Measurements from ENCODE around the gene RTN4RL1. TPM values are rescaled to one million over a fixed set of nuclear protein-coding genes. Genes with fewer than 3 reads are reported as not detected.

The RTN4RL1 gene
- total and polyA plus RNA-seq, 2 of the 13 experiments (the other 11 are each of a cell fraction or from before 2014, with no cell fraction given): 0.01 TPM; not detected in 1

DNA sequence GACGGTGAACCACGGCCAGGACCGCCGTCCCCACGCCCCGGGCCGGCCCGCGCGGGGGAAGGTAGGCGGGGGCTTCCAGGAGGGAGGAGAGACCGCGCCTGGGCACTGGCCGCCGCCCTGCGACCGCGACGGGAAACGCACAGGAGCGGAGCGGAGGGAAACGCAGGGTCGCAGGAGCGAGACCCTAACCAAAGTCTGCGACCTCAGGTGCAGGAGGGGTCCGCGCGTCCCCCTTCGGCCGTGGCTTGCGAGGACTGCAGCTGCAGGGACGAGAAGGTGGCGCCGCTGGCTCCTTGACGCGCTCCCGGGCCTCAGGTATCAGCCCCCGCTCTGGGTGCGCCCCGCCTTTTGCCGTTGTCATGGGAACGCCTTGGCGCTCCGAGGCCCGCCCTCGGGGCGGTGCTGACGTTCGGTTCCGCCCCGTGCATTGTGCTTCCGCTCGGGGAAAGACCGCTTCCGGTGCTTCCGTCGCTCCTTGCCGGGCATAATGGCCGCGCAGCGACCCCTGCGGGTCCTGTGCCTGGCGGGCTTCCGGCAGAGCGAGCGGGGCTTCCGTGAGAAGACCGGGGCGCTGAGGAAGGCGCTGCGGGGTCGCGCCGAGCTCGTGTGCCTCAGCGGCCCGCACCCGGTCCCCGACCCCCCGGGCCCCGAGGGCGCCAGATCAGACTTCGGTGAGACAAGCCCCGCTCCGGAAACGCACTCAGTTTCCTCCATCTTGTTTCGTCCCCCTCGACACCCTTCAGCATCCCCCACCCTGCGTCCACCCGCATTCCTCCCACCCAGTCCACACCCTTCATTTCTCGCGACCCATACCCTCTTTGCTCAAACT lies 16.6 kb upstream of the RTN4RL1 start, which contains the start of gene OVCA2 (continued):
- TF ChIP-seq, protein P1, sequence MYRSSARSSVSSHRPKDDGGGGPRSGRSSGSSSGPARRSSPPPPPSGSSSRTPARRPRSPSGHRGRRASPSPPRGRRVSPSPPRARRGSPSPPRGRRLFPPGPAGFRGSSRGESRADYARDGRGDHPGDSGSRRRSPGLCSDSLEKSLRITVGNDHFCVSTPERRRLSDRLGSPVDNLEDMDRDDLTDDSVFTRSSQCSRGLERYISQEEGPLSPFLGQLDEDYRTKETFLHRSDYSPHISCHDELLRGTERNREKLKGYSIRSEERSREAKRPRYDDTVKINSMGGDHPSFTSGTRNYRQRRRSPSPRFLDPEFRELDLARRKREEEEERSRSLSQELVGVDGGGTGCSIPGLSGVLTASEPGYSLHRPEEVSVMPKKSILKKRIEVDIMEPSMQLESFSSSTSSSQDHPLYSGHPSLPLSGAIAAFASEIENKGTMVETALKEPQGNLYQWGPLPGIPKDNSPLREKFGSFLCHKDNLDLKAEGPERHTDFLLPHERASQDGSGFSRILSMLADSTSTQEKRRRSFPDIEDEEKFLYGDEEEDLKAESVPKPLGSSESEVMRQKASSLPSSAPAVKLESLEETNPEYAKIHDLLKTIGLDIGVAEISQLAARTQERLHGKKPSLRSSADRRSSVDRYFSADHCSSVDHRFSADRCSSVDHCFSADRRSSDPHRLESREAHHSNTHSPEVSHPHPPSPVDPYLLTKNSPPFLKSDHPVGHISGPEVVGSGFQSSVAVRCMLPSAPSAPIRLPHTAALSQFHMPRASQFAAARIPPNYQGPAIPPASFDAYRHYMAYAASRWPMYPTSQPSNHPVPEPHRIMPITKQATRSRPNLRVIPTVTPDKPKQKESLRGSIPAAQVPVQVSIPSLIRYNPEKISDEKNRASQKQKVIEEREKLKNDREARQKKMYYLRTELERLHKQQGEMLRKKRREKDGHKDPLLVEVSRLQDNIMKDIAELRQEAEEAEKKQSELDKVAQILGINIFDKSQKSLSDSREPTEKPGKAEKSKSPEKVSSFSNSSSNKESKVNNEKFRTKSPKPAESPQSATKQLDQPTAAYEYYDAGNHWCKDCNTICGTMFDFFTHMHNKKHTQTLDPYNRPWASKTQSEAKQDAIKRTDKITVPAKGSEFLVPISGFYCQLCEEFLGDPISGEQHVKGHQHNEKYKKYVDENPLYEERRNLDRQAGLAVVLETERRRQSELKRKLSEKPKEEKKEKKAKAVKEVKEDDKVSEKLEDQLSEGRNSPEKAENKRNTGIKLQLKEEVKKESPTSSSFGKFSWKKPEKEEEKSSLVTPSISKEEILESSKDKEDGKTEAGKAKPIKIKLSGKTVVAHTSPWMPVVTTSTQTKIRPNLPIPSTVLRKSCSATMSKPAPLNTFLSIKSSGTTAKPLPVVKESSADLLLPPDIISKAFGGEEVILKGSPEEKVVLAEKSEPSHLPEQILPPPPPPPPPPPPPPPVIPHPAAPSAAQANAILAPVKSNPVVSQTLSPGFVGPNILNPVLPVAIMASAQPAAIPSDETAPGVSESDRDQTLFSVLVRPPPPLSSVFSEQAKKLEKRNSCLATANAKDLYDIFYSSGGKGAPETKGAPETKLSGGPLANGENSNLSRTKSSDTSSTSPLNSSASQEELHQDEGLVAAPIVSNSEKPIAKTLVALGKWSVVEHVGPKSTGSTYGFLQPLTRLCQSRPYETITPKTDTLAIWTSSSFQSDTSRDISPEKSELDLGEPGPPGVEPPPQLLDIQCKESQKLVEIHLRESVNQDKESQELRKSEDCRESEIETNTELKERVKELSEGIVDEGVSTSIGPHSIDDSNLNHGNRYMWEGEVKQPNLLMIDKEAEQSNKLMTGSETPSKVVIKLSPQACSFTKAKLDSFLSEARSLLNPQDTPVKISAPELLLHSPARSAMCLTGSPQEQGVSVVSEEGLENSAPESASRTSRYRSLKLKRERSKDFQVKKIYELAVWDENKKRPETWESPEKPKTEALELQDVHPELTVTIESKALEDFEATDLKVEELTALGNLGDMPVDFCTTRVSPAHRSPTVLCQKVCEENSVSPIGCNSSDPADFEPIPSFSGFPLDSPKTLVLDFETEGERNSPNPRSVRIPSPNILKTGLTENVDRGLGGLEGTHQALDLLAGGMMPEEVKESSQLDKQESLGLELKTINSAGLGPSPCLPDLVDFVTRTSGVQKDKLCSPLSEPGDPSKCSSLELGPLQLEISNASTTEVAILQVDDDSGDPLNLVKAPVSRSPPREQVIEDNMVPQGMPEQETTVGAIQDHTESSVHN (CRISPR knock-in tag; IDR thresholded peaks at IDR 0.05): no peak
- TF ChIP-seq SUZ12 (IDR thresholded peaks at IDR 0.05; ENCODE audit: low read depth, low read length) (no peak), MIXL1 (CRISPR knock-in tag; IDR thresholded peaks at IDR 0.05) (0 out of 2 replicates have a peak, but pooled peaks have one; percentile 32), HMG20B (CRISPR knock-in tag; conservative IDR thresholded peaks at IDR 0.05) (no peak), ZNF792 (CRISPR knock-in tag; IDR thresholded peaks at IDR 0.05) (0 out of 2 replicates have a peak, but pooled peaks have one; percentile 56), PLRG1 (conservative IDR thresholded peaks at IDR 0.05) (no peak), KLF15 (CRISPR knock-in tag; IDR thresholded peaks at IDR 0.05; ENCODE audit: borderline replicate concordance) (no peak), TAF15 (IDR thresholded peaks at IDR 0.05; ENCODE audit: low read depth, low read length, poor library complexity, severe bottlenecking) (no peak), ZNF124 (CRISPR knock-in tag; IDR thresholded peaks at IDR 0.05) (peak; percentile 67; the same call in 1 of the 2 replicates), SALL2 (CRISPR knock-in tag; IDR thresholded peaks at IDR 0.05) (no peak), POLR2AphosphoS5 (IDR thresholded peaks at IDR 0.05; ENCODE audit: low read depth, low read length) (peak; percentile 52; the same call in 1 of the 2 replicates), ZNF121 (CRISPR knock-in tag; IDR thresholded peaks at IDR 0.05) (no peak), PAX8 (CRISPR knock-in tag; IDR thresholded peaks at IDR 0.05; ENCODE audit: borderline replicate concordance) (no peak), ZNF207 (IDR thresholded peaks at IDR 0.05; ENCODE audit: borderline replicate concordance) (no peak), KLF9 (CRISPR knock-in tag; IDR thresholded peaks at IDR 0.05; ENCODE audit: low read depth) (no peak), AHR (CRISPR knock-in tag; IDR thresholded peaks at IDR 0.05) (peak; percentile 59; the same call in 1 of the 2 replicates), MAF1 (CRISPR knock-in tag; IDR thresholded peaks at IDR 0.05; ENCODE audit: borderline replicate concordance) (peak; percentile 86), KLF6 (CRISPR knock-in tag; IDR thresholded peaks at IDR 0.05) (peak; percentile 86; the same call in 1 of the 2 replicates)
- TF ChIP-seq, protein P2, sequence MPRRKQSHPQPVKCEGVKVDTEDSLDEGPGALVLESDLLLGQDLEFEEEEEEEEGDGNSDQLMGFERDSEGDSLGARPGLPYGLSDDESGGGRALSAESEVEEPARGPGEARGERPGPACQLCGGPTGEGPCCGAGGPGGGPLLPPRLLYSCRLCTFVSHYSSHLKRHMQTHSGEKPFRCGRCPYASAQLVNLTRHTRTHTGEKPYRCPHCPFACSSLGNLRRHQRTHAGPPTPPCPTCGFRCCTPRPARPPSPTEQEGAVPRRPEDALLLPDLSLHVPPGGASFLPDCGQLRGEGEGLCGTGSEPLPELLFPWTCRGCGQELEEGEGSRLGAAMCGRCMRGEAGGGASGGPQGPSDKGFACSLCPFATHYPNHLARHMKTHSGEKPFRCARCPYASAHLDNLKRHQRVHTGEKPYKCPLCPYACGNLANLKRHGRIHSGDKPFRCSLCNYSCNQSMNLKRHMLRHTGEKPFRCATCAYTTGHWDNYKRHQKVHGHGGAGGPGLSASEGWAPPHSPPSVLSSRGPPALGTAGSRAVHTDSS (CRISPR knock-in tag; conservative IDR thresholded peaks at IDR 0.05): no peak
- TF ChIP-seq, protein P3, sequence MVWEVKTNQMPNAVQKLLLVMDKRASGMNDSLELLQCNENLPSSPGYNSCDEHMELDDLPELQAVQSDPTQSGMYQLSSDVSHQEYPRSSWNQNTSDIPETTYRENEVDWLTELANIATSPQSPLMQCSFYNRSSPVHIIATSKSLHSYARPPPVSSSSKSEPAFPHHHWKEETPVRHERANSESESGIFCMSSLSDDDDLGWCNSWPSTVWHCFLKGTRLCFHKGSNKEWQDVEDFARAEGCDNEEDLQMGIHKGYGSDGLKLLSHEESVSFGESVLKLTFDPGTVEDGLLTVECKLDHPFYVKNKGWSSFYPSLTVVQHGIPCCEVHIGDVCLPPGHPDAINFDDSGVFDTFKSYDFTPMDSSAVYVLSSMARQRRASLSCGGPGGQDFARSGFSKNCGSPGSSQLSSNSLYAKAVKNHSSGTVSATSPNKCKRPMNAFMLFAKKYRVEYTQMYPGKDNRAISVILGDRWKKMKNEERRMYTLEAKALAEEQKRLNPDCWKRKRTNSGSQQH (CRISPR knock-in tag; IDR thresholded peaks at IDR 0.05; ENCODE audit: low read depth): peak; percentile 37; the same call in 1 of the 2 replicates

All from HepG2 (cell line).